IMR-90 (cell line): ENCODE data around the gene NNT. TPM values are rescaled to one million over a fixed set of nuclear protein-coding genes. Genes with fewer than 3 reads are reported as not detected.

Experiments used
- ATAC-seq: fragments of 200-7000 bp; cut with Tn5 transposase; 2 replicates; pipeline ENCODE4 v1.9.1; 2020; ENCODE audit warnings: low read depth, mild to moderate bottlenecking, moderate library complexity
- BruUV-seq: library from RNA; stranded (reverse); fragments of 400-500 nt; replicated peaks from 2 replicates; lab custom pipeline; 2021; lab: Mats Ljungman, UMichigan
- CTCF ChIA-PET: fragments of 300-600 bp; formaldehyde crosslinking; extraction: SDS; loops from one replicate; lab custom pipeline; 2021; ENCODE audit warnings: antibody characterized with exemption; lab: Yijun Ruan, JAX
- POLR2A ChIA-PET: fragments of 300-600 bp; sonication (Branson Sonifier 250); formaldehyde crosslinking; loops from one replicate; lab custom pipeline; 2022; ENCODE audit warnings: antibody characterized with exemption; ENCODE audit not compliant: unreplicated experiment; lab: Charles Lee
- DNase-seq: peaks from one replicate; pipeline ENCODE4 v3.0.0; 2013
- H2AFZ ChIP-seq: replicated peaks from 2 replicates; pipeline ENCODE3; 2013; ENCODE audit warnings: low read length, mild to moderate bottlenecking; ENCODE audit not compliant: poor library complexity
- H2AK5ac ChIP-seq: 2 replicates; pipeline ENCODE4 v1.6.1; 2013; ENCODE audit warnings: low read depth, low read length, inconsistent platforms
- H2AK9ac ChIP-seq: replicated peaks from 2 replicates; pipeline ENCODE3; 2013; ENCODE audit warnings: mild to moderate bottlenecking, low read depth, low read length, moderate library complexity; ENCODE audit not compliant: poor library complexity
- H2BK120ac ChIP-seq: 2 replicates; pipeline ENCODE4 v1.6.1; 2013; ENCODE audit warnings: low read depth, low read length, inconsistent platforms
- H2BK15ac ChIP-seq: 3 replicates; pipeline ENCODE4 v1.6.1; 2013; ENCODE audit warnings: low read depth, low read length, inconsistent platforms
- H2BK20ac ChIP-seq: 2 replicates; pipeline ENCODE4 v1.6.1; 2013; ENCODE audit warnings: low read depth, mild to moderate bottlenecking, inconsistent platforms, low read length, moderate library complexity
- H2BK5ac ChIP-seq: 2 replicates; pipeline ENCODE4 v1.6.1; 2013; ENCODE audit warnings: mild to moderate bottlenecking, low read depth, low read length, inconsistent platforms; ENCODE audit not compliant: poor library complexity, severe bottlenecking
- H3K14ac ChIP-seq: replicated peaks from 2 replicates; pipeline ENCODE4 v1.6.1; 2013; ENCODE audit warnings: low read depth, low read length, inconsistent platforms
- H3K18ac ChIP-seq: 2 replicates; pipeline ENCODE4 v1.6.1; 2013; ENCODE audit warnings: low read depth, low read length, control low read depth
- H3K23ac ChIP-seq: 2 replicates; pipeline ENCODE4 v1.6.1; 2013; ENCODE audit warnings: low read depth, low read length, inconsistent platforms
- H3K27ac ChIP-seq: 2 replicates; pipeline ENCODE4 v1.5.1; 2013; ENCODE audit warnings: mild to moderate bottlenecking, control low read depth, low read length; ENCODE audit not compliant: insufficient read depth
- H3K27me3 ChIP-seq: 2 replicates; pipeline ENCODE4 v1.6.1; 2013; ENCODE audit warnings: low read length; ENCODE audit not compliant: control insufficient read depth, insufficient read depth
- H3K36me3 ChIP-seq: 2 replicates; pipeline ENCODE4 v1.6.1; 2013; ENCODE audit warnings: low read length, mixed read lengths; ENCODE audit not compliant: control insufficient read depth, insufficient read depth
- H3K4ac ChIP-seq: 2 replicates; pipeline ENCODE4 v1.6.1; 2013; ENCODE audit warnings: low read depth, low read length, inconsistent platforms
- H3K4me1 ChIP-seq: 2 replicates; pipeline ENCODE4 v1.6.1; 2013; ENCODE audit warnings: low read length, mixed read lengths; ENCODE audit not compliant: control insufficient read depth, insufficient read depth
- H3K4me2 ChIP-seq: 2 replicates; pipeline ENCODE4 v1.6.1; 2013; ENCODE audit warnings: low read depth, mild to moderate bottlenecking, control low read depth, low read length, moderate library complexity
- H3K4me3 ChIP-seq: 2 replicates; pipeline ENCODE4 v1.5.1; 2013; ENCODE audit warnings: low read depth, mild to moderate bottlenecking, control low read depth, low read length, moderate library complexity; ENCODE audit not compliant: insufficient read depth
- H3K56ac ChIP-seq: 2 replicates; pipeline ENCODE4 v1.6.1; 2013; ENCODE audit warnings: low read length, inconsistent platforms; ENCODE audit not compliant: insufficient read depth; ENCODE audit errors: extremely low read depth
- H3K79me1 ChIP-seq, 2 experiments: 2 replicates each; pipeline ENCODE4 v1.6.1; 2013; ENCODE audit warnings: low read length in 2 of 2, inconsistent platforms in 1 of 2, low read depth in 1 of 2
- H3K9ac ChIP-seq: 2 replicates; pipeline ENCODE4 v1.6.1; 2013; ENCODE audit warnings: low read depth, low read length, control low read depth
- H3K9me1 ChIP-seq: 2 replicates; pipeline ENCODE4 v1.6.1; 2013; ENCODE audit warnings: low read length, inconsistent platforms; ENCODE audit not compliant: insufficient read depth
- H3K9me3 ChIP-seq: 2 replicates; pipeline ENCODE4 v1.6.1; 2013; ENCODE audit warnings: low read length; ENCODE audit not compliant: control insufficient read depth, insufficient read depth
- H4K20me1 ChIP-seq: 2 replicates; pipeline ENCODE4 v1.6.1; 2013; ENCODE audit warnings: low read length, inconsistent platforms; ENCODE audit not compliant: insufficient read depth
- H4K5ac ChIP-seq: 2 replicates; pipeline ENCODE4 v1.6.1; 2013; ENCODE audit warnings: mild to moderate bottlenecking, low read depth, low read length, control low read depth
- H4K8ac ChIP-seq, 2 experiments: 2 replicates each; pipeline ENCODE4 v1.6.1; 2013; ENCODE audit warnings: low read depth in 2 of 2, low read length in 2 of 2, control low read depth in 1 of 2, inconsistent platforms in 1 of 2
- H4K91ac ChIP-seq: 2 replicates; pipeline ENCODE4 v1.6.1; 2013; ENCODE audit warnings: low read depth, low read length, inconsistent platforms; ENCODE audit not compliant: insufficient read depth
- CEBPB ChIP-seq: IDR thresholded peaks from 2 replicates; pipeline ENCODE4 v1.6.1; 2012; ENCODE audit warnings: low read depth, low read length, improper control_type of control experiment
- FOS ChIP-seq: fragments of 150-350 bp; IDR thresholded peaks from 2 replicates; pipeline ENCODE4 v1.6.1; 2016; ENCODE audit warnings: low read depth, low read length
- MAFK ChIP-seq: IDR thresholded peaks from 2 replicates; pipeline ENCODE4 v1.6.1; 2012; ENCODE audit warnings: low read depth, low read length, improper control_type of control experiment
- MXI1 ChIP-seq: IDR thresholded peaks from 2 replicates; pipeline ENCODE4 v1.6.1; 2012; ENCODE audit warnings: low read depth, mild to moderate bottlenecking, low read length, moderate library complexity, borderline replicate concordance
- NFE2L2 ChIP-seq: fragments of 150-350 bp; IDR thresholded peaks from 2 replicates; pipeline ENCODE4 v1.6.1; 2016; ENCODE audit warnings: low read depth, mild to moderate bottlenecking, low read length
- POLR2A ChIP-seq: IDR thresholded peaks from 2 replicates; pipeline ENCODE4 v1.6.1; 2012; ENCODE audit warnings: mild to moderate bottlenecking, low read depth, low read length
- RAD21 ChIP-seq: IDR thresholded peaks from 2 replicates; pipeline ENCODE4 v1.6.1; 2012; ENCODE audit warnings: low read length, improper control_type of control experiment
- RCOR1 ChIP-seq: IDR thresholded peaks from 2 replicates; pipeline ENCODE4 v1.6.1; 2012; ENCODE audit warnings: mild to moderate bottlenecking, low read length, improper control_type of control experiment; ENCODE audit not compliant: insufficient replicate concordance
- RFX5 ChIP-seq: IDR thresholded peaks from 2 replicates; pipeline ENCODE4 v1.8.0; 2012; ENCODE audit warnings: low read depth, mild to moderate bottlenecking, low read length, moderate library complexity
- SMC3 ChIP-seq: fragments of 150-350 bp; IDR thresholded peaks from 2 replicates; pipeline ENCODE4 v1.6.1; 2016; ENCODE audit warnings: low read depth, mild to moderate bottlenecking, antibody characterized with exemption, low read length, moderate library complexity
- WGBS, 2 experiments: methylation state at CpG; one replicate each; pipeline versions ENCODE4 v1.1.5 to v1.1.7; 2013; ENCODE audit warnings: missing lambda C conversion rate in 2 of 2; ENCODE audit not compliant: insufficient read length in 1 of 2; ENCODE audit errors: extremely low coverage in 2 of 2; 5-methylcytosine and 5-hydroxymethylcytosine counted together
- dilution Hi-C: fragments of 300-500 bp; cut with HindIII; formaldehyde crosslinking; loops from one replicate; pipeline ENCODE4 v1.14.3; 2018; ENCODE audit warnings: low sequenced_read_pairs; ENCODE audit not compliant: unreplicated experiment
- in situ Hi-C: fragments of 300-500 bp; cut with MboI; formaldehyde crosslinking; loops from 3 replicates; pipeline ENCODE4 v1.14.3; 2019; ENCODE audit warnings: low sequenced_read_pairs, inconsistent platforms, mixed read lengths
- intact Hi-C: fragments of 100-400 bp; cut with micrococcal nuclease; formaldehyde crosslinking; loops from 2 replicates; pipeline ENCODE4 v1.10.0; 2022
- polyA plus RNA-seq, 3 experiments: library from polyadenylated mRNA; depleted of rRNA; stranded (reverse); fragments of >200 nt; gene quantifications; 2 replicates each; pipeline ENCODE4 v1.2.3, GENCODE V29; 2012; ENCODE audit warnings: low replicate concordance in 1 of 3
- total RNA-seq: library from RNA; depleted of rRNA; stranded (reverse); fragments of >200 nt; gene quantifications from 2 replicates; pipeline ENCODE4 v1.2.3, GENCODE V29; 2012
- TF ChIP-seq, protein P1 (sequence below): fragments of 150-350 bp; IDR thresholded peaks from 2 replicates; pipeline ENCODE4 v1.6.1; 2017; ENCODE audit warnings: mild to moderate bottlenecking, antibody characterized with exemption, low read length, low read depth
- TF ChIP-seq, protein P2 (sequence below): fragments of 150-350 bp; IDR thresholded peaks from 2 replicates; pipeline ENCODE4 v1.6.1; 2016; ENCODE audit warnings: low read depth, mild to moderate bottlenecking, low read length, moderate library complexity, borderline replicate concordance

Gene NNT
- total and polyA plus RNA-seq, 2 of the 4 experiments (the other 2 are of a cell fraction) = 23.1 to 57.2 TPM

GRCh38 chr5:43602461-43603343 lies at the start of gene NNT (continued):
- TF ChIP-seq SMC3 (no peak), MAFK (no peak), FOS (no peak), MXI1 (peak; percentile 49; the same call in 1 of the 2 replicates)

- Histone ChIP-seq H2BK5ac (no peak overlapping the region), H2AK5ac (no peak overlapping the region), H3K56ac (no peak overlapping the region), H3K9me1 (peaks cover 2% of the 10 kb centered on the region; the same call in 1 of the 2 replicates), H3K9ac (no peak overlapping the region), H3K27ac (no peak overlapping the region), H2BK20ac (no peak overlapping the region), H3K4me2 (0 out of 2 replicates have a peak overlapping the region, but pooled peaks have one; percentile 8), H3K4me3 (no peak overlapping the region), H3K4ac (no peak overlapping the region), H4K5ac (no peak overlapping the region), H2AFZ (no peak overlapping the region), H3K4me1 (peaks cover 3% of the 10 kb centered on the region; the same call in 1 of the 2 replicates), H4K20me1 (peaks cover 13% of the 10 kb centered on the region; the same call in 1 of the 2 replicates), H4K91ac (no peak overlapping the region), H3K27me3 (no peaks in the 10 kb centered on the region), H2BK120ac (no peak overlapping the region), H3K79me1 (peaks cover 19 to 43% of the 10 kb centered on the region in 2 experiments), H3K14ac (no peak overlapping the region), H3K9me3 (no peaks in the 10 kb centered on the region), H3K36me3 (peaks cover 16% of the 10 kb centered on the region), H2AK9ac (no peak overlapping the region), H3K23ac (no peak overlapping the region), H4K8ac (no peak overlapping the region), H2BK15ac (no peak overlapping the region), H3K18ac (no peak overlapping the region)
- WGBS, 2 experiments = no CpG with 5 or more reads among the region's 2 CpGs
- ChIA-PET POLR2A (no interaction called here), CTCF (no interaction called here)
- ATAC-seq (no peak), DNase-seq (peak; percentile 50)
- dilution Hi-C loops = no loop called here
- intact Hi-C loops = loop anchor here (10.0 kb wide), 1 partner anchor 1221 kb away; no protein-coding TSS in a partner anchor
- BruUV-seq = no TSS peak
- in situ Hi-C loops = no loop called here
- TF ChIP-seq MAFK = no peak
- no peak for TF ChIP-seq MXI1
- TF ChIP-seq, protein P1, sequence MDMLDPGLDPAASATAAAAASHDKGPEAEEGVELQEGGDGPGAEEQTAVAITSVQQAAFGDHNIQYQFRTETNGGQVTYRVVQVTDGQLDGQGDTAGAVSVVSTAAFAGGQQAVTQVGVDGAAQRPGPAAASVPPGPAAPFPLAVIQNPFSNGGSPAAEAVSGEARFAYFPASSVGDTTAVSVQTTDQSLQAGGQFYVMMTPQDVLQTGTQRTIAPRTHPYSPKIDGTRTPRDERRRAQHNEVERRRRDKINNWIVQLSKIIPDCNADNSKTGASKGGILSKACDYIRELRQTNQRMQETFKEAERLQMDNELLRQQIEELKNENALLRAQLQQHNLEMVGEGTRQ = no peak
- TF ChIP-seq POLR2A = no peak
- TF ChIP-seq RFX5 = no peak
- TF ChIP-seq, protein P2, sequence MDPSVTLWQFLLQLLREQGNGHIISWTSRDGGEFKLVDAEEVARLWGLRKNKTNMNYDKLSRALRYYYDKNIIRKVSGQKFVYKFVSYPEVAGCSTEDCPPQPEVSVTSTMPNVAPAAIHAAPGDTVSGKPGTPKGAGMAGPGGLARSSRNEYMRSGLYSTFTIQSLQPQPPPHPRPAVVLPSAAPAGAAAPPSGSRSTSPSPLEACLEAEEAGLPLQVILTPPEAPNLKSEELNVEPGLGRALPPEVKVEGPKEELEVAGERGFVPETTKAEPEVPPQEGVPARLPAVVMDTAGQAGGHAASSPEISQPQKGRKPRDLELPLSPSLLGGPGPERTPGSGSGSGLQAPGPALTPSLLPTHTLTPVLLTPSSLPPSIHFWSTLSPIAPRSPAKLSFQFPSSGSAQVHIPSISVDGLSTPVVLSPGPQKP = no peak
- TF ChIP-seq FOS = no peak
- no peak for TF ChIP-seq RCOR1
- TF ChIP-seq CEBPB = no peak
- no peak for TF ChIP-seq NFE2L2
- TF ChIP-seq RAD21 = no peak
Observed at GRCh38 chr5:43553381-43553780, 49.6 kb upstream of the NNT start.
